ENCODE measurements around the gene CGB1.
"Not testable (repeated sequence)": the region's sequence is repeated elsewhere in the genome, so short reads cannot be mapped to it uniquely, and the experiment has no call there.

GRCh38 chr19:49025088-49025487 lies 11.6 kb downstream of the CGB1 start:
- not testable (repeated sequence) for TF ChIP-seq EZH2 (IDR thresholded peaks at IDR 0.05; ENCODE audit: insufficient read depth, poor library complexity, severe bottlenecking); EZH2phosphoT487 (IDR thresholded peaks at IDR 0.05; ENCODE audit: insufficient read depth, low read depth)
